ENCODE measurements around the gene HDAC4. TPM values are rescaled to one million over a fixed set of nuclear protein-coding genes. Genes with fewer than 3 reads are reported as not detected.
"Not testable (repeated sequence)": the region's sequence is repeated elsewhere in the genome, so short reads cannot be mapped to it uniquely, and the experiment has no call there.

Gene HDAC4
- 10 to 100 TPM; 38.7 to 50.9 TPM for total RNA-seq
- long read RNA-seq, partial matches to known transcripts: 4 of 17 reads
- long read RNA-seq, other reads (novel, unspliced or antisense): 13 of 17 reads

DNA sequence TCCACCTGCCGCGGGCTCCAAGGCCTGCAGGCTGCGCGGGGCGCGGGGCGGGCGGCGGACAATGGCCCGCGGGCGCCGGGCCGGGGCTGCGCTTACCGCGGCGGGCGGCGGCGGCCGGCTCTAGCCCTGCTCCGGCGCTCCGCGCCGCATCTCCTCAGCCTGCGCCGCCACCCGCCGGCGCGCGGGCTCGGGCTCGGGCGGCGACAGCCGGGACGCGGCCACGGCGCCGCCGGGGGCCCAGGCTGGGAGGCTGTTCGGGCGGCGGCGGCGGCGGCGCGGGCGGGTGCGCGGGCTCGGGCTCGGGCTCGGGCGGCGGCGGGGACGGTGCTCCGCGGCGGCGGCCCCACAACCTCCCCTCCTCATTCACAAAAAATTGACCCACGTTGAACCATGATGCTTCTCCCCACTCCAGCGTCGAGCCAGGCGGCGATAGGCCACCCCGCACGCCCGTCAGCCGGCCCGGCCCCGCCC lies at the start of gene HDAC4:
Gene HDAC4 (minus strand): TSS at position 425 of the 471 bp plus-strand sequence. CDS start 48,321 bp downstream, outside the sequence.
- DNase-seq: no peak
- intact Hi-C loops (cut with DNase I, micrococcal nuclease): no loop called here
- no peak for ATAC-seq

DNA sequence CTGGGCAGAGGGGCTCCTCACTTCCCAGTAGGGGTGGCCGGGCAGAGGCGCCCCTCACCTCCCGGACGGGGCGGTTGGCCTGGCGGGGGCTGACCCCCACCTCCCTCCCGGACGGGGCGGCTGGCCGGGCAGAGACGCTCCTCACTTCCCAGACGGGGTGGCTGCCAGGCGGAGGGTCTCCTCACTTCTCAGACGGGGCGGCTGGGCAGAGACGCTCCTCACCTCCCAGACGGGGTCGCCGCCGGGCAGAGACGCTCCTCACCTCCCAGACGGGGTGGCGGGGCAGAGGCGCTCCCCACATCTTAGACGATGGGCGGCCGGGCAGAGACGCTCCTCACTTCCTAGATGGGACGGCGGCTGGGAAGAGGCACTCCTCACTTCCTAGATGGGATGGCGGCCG lies 48.6 kb upstream of the HDAC4 start:
- DNase-seq; intact Hi-C loops (cut with DNase I, micrococcal nuclease); ATAC-seq: not testable (repeated sequence)

DNA sequence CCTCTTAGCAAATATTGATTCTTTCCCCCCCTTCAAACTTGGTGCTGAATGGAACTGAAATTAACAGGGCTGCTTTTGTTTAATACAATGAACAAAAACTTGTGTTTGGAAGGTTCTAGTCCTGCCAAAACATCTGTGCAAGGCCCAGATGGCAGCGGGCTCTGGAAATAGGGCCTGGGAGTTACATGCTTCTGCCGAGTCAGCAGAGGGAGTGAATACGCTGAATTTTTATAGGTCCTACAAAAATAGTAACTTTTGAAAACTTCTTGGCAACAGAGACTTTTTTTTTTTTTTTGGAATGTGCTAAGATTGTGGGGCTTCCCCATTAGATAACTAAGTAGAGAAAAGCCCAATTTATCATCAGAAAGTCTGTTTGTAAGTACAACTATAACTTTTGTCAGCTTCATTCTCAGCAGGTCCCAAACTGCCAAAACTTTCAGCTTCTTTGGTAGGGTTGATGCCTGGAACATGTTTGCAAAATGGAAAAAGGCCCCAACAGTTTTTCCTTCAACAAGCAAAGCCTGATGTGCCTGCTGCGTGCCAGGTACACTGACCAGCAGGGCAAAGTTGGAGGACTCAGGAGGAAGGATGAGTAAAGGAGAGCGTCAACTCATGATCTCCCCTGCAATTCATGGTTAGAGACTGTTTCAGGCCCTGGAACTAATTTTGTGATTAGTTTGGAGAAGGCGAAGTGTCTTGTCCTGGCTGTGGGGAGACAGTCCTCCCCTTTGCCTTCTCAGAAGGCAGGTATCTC lies 45.1 kb upstream of the HDAC4 start:
- no peak for DNase-seq
- ATAC-seq: no peak
- intact Hi-C loops (cut with DNase I, micrococcal nuclease): no loop called here

DNA sequence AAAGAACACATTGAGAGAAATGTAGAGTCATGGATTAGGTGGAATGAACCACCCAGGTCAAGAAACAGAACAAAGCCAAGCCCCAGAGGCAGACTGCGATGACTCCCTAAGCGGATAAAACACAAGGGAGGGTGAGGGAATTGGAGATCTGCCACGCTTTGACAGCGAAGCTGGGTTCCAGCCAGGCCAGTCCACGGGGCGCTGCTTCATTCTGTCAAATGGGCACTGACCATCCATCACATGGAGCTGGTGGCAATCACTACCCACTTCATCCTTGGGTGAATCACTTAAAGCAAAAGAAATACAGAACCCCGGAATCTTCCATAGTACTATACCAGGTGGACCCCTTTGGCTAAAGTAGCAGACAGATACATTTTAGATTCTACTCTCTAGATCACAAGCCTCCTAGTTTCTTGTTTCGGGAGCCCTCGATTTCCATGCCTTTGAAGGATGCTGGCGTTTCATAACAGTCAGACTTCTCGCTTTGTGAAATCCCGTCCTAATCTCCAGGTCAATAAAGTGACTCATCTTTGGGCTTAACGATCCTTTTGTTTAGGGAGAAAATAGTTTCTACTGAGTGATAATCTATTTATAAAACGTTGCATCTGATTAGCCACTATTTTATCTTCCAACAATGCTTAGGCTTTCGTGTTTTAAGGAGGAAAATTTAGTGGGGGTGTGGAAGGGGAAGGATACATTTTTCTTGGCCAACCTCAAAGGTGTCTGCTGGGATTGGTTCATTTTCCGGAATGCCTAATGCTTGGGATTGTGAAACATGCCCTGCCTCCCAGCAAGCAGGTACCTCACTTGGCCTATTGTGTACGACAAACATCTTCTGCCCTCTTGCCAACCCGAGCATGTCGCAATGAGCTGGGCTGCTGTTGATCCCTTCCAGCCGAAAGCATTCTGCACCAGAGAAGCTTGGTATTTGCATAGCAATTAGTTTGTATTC lies 44.1 kb upstream of the HDAC4 start:
- DNase-seq (no peak), ATAC-seq (no peak)
- intact Hi-C loops (cut with DNase I, micrococcal nuclease): no loop called here

DNA sequence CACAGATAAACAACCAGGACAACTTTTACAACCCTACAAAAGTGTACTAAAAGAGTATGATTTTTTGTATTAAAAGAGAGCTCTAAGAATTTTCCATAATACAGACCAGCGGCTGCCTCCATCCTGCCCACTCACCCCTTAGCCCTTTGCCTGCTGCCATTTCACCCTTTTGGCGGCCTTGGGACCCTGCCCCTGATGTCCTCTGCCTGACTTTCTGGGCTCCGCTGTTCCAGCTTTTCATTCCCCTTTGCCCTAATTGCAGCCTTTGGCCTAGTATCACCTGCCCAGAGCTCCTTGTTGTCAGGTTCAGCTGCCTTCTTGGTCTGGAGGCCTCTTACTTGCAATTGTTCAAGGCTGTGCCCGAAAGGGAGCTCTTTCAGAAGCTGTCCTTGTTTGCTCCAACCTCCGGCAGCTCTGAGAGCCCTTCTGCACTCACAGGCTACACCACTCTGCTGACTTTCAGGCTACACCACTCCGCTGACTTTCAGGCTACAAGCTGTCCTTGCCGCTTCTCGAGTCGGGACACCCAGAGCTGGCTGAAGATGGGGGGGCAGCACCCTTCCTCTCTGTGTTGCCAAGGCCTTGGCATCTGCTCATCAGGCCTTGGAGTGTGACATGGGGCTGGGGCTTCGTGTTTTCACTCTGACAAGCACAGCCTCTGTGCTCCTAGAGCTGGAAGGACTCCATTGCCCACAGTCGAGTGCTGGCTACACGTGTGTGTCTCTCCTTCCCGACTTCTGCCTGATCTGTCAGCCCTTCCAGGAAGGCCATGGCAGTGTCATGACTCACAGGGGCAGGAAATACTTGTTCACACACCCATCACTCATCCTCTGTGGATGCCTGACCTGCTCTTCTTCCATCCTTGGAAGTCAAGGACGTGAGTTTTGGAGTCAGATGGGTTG lies 43.1 kb upstream of the HDAC4 start:
- ATAC-seq (no peak), DNase-seq (no peak)
- intact Hi-C loops (cut with DNase I, micrococcal nuclease): no loop called here

DNA sequence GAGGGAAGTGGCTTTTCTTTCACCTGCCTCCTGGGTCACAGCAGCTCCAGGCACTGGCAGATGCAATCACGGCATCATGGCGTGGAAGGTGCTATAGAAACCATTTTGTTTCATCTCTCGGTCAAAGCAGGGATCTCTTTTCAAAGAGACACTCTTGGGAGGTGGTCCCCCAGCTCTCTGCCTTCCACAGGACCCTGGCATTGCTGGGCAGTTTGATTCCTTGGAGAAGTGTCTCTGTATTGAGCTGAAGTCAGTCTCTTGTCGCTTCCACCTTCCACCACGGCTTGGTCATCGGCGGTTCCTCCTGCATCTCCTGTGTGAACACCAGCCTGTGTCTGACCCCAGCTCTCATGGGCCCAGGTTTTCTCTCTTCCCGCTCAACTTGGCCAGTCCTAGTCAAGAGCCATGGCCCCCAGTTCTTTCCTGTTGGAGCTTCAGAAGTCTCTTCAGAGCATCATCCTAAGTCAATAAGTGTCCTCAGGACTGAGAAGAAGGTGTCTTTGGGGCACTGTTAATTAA lies 42.3 kb upstream of the HDAC4 start:
- intact Hi-C loops (cut with DNase I, micrococcal nuclease): no loop called here
- ATAC-seq (no peak), DNase-seq (no peak)

DNA sequence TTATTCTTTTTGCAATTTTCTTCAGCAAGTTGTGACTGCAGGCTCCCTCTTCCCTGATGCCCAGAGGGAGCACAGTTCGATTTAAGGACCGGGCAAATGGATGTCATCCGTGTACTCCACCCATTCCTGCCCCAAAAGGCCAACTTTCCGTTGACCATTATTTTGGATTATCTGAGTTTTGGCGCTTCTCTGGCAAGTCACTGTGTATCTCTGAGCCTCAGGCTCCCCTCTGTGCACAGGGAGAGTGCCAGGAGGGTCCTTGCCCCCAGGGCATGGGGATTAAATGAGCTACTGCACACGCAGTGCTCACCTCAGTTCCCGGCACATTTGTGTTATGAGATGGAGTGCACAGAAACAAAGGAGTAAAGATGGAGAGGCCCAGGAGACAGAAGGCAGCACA lies 41.4 kb upstream of the HDAC4 start:
- ATAC-seq (no peak), DNase-seq (no peak)
- intact Hi-C loops (cut with DNase I, micrococcal nuclease): no loop called here

DNA sequence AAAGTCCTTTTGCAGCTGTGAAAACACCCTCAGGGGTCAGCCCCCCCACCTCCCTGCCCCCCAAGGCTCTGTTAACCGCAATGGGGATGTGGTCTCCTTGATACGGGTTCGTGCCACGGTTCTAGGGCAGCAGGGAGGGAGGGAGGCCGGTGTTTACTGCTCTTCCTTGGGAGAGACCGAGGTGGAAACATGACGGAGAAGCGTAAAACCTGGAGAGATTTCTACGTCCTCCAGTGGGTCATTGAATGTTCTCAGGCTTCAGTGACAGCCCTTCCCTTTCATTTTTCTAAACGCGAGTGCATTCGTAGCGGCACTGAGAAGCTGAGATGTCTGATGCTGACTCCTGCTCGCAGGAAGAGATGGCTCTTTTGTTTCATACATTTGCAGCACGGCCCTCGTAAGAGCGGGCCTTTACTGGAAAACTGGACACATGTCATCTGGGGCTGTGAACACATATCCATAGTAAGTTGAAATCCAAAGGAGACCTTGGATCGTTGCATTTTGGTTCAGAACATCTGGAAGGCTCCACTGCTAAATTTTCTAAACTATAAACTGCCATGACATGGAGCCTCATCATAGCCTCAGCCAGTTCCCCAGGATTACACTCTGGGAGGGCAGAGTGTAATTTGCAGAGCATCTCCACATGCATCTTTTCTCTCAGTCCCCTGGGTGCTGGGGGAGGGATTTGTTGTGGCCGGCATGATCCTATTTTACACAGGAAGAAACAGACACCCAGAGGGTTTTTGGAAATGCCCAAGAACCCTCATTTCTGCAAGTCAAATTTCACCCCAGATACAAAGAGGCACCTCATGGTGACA lies 40.6 kb upstream of the HDAC4 start:
- intact Hi-C loops (cut with DNase I, micrococcal nuclease): no loop called here
- DNase-seq (no peak), ATAC-seq (no peak)

DNA sequence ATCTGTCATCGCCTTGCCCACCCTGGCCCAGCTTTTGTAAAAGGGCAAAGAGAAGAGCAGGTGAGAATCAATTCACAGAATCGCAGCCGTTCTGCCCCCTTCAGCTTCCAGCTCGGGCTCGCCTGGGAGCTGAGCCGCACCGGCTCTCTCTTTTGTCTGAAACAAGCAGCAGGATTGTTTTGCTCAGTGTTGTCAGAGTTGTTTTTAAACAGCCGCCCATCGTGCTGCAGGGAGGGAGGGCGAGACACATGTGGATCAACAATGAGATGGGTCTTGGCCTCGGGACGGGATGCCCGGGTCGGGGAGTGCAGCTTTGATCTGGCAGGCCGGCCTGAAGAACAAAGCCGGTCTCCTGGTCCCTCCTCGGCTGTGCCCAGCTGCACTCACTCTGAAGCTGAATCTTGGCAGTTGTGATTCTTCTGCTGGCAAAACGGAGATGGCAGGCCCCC lies 39.7 kb upstream of the HDAC4 start:
- DNase-seq: no peak
- intact Hi-C loops (cut with DNase I, micrococcal nuclease): no loop called here
- ATAC-seq: no peak

DNA sequence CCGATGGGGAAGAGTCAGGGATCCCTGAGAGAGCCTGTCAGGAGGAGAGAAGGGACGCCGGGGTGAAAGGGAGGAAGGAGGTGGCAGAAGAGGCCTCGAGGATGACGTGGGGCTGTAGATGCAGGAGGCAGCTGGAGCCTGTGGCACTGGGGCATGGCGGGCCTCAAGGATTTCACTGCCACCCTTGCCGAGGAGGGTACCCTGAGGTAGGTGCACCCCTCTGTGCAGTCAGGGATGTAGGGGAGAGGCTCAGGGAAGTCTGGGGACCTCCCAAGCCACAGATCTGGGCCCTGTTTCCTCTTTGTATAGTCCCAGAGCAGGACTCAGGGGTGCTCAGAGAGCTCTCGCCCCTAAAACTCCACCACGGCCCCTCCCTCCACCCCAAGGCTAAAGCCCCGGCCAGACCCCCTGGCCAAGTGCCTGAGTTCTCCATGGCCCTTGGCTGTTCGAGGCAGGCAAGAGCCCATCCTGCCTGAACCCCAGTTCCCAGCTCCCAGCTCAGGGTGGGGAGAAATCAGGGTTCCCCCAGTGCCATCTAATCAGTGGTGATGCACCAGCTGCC lies 39.0 kb upstream of the HDAC4 start:
- ATAC-seq (no peak), DNase-seq (no peak)
- intact Hi-C loops (cut with DNase I, micrococcal nuclease): no loop called here

DNA sequence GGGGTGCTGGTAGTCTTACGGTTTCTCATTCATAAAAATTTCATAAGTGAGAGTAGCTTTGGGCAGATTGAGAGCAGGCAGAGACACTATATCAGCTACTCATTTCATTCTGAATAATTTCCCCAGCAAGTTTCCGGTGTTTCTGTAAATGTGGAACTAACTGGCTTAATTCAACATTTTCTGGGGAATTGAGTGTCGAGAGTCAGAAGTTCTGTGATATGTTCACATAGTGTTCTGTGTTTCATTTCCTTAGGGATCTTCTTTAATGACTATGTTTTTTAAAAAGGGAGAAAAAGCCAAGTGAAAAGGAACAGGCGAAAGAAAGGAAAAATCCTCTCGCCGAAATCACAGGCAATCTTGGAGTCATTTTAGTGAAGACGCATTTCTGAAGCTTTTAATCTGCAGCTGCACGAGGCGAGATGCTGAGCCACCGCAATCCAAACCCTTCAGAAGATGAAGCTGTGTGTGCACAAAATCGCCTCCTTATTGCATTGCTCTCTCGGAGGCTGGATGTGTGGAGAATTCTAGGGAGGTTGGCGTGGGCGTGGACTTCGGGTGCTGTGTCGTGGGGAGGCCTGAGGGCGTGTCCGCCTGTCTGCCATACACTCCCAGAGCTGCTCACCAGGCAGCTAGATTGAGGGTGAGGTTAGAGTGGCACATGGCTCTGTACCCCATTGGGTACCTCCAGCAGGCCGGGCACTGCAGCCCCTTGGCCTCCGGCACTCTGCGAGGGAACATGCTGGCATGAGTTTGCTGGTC lies 38.4 kb upstream of the HDAC4 start:
- no peak for ATAC-seq
- no peak for DNase-seq
- intact Hi-C loops (cut with DNase I, micrococcal nuclease): no loop called here

DNA sequence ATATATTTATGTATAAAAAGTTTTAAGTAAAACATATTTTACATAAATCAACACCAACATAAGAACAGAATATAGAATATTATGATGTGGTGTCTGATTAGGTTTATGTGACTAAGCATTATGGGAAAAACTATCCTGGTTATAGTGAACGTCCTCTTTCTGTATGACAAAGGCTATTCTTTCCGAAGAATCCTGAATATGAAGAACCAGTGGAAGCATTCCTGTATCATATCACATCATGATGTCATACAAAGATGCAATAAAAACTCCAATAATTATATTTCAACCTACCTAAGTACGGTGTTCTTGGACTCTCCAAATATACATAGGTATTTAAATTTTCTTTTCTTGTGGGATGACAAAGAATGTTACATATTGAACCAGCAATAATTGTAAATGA lies 37.5 kb upstream of the HDAC4 start:
- ATAC-seq: no peak
- DNase-seq: no peak
- intact Hi-C loops (cut with DNase I, micrococcal nuclease): no loop called here

DNA sequence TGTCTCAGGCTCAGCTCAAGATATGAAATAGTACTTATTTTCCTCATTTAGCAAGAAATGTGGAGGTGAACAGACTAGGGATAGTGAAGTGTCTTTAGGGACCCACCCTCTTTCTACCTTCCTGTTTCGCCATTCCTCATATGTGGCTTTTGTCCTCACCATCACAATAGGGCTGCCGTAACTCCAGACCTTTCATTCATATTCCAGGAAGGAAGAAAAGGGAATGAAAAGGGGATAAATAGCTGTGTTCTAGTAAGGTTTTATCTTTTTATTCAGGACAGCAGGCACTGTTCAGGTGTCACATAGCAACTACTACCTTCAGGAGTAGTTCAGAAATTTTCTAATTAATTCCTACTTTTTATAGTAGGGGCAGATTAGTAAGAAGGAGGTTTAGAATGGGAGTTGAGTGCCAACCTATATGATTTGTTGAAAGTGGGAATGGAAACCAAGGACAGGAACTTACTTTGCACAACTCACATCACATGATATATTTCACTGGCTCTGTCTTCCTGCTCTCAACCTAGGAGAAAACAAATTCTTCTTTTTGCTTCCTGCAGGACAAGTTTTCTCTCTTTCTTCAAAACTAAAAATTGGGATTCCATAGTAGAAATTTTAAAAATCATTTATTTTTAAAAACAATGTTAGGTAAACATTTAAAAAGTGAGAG lies 36.0 kb upstream of the HDAC4 start:
- ATAC-seq (no peak), DNase-seq (no peak)
- intact Hi-C loops (cut with DNase I, micrococcal nuclease): no loop called here

DNA sequence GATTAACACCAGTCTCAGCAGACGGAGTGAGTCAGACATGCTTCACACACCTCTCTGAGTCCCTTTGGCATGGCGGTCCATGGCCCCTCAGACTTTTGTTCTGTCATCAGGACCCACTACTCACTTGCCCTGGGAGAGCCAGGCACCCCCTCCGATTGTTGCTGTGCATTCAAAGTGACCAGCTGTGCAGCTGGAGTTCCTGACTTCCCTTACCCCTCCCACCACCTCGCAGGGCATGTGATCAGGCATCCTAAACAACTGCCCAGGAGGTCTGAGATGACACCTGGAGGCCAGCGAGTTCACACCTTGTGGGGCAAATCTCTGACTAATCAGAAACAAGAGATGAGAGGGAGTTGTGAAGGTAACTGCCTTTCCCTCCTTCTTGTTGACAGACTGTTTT lies 35.3 kb upstream of the HDAC4 start:
- intact Hi-C loops (cut with DNase I, micrococcal nuclease): no loop called here
- DNase-seq (no peak), ATAC-seq (no peak)

DNA sequence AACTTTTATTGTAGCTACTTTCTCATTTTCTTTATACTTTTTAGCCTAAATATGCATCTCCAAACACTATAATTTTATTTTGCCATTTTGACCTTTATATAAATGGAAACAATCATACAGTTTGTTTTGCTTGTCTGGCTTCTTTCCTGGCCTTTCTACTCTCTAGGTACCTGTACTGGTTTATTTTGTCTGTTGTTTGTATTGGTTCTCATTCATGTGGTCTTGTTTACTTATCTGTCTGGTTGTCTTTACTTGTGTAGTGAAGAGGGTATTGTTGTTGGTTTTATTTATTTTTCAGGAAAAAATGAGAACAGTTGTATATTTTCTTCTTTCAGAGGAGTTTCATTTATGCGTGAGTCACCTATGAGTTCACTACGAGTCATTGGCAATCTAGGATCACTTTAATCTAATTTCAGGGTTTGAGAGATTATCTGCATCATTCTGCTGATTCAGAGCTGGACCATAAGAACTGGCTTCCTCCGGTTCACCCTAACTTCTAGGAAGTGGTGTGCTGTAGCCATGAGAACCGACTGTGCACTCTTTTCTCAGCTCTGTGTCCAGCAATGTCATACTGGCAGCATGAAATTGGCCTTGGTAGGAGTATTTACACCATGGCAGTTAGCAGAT lies 33.1 kb upstream of the HDAC4 start:
- DNase-seq: no peak
- ATAC-seq: no peak
- intact Hi-C loops (cut with DNase I, micrococcal nuclease): no loop called here

DNA sequence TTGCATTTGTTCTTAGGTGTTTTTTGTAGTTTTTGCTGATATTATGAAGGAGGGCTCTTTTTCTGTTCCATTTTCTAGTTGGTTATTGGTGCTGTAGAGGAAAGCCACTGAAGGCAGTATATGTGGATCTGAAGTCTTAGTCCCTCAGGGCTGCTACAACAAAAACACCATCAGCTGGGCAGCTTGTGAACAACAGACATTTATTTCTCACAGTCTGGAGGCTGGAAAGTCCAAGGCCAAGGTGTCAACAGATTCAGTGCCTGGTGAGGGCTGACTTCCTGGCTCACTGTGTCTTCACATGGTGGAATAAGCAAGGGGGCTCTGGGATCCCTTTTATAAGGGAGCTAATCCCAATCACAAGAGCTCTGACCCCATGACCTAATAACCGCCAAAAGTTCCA lies 31.4 kb upstream of the HDAC4 start:
- ATAC-seq (no peak), DNase-seq (no peak)
- intact Hi-C loops (cut with DNase I, micrococcal nuclease): no loop called here

Measured in left colon (tissue), 2 donors.